Esophagus muscularis mucosa (tissue), 4 donors: ENCODE results near the gene CYP2S1. TPM values are rescaled to one million over a fixed set of nuclear protein-coding genes. Genes with fewer than 3 reads are reported as not detected.

Experiments
- DNase-seq: peaks from one replicate; pipeline ENCODE4 v3.0.0-alpha.2; 2017; ENCODE audit errors: extremely low spot score
- H3K27ac ChIP-seq, 4 donors: fragments of 200-600 bp; sonication (generic); replicated peaks in 1 of 4; 1 replicate in 3 of 4; 2 replicates in 1 of 4; pipeline ENCODE4 v1.5.1; 2016 to 2019; ENCODE audit warnings: mild to moderate bottlenecking in 1 of 4
- H3K27me3 ChIP-seq, 4 donors: fragments of 200-600 bp; sonication (generic); one replicate each; pipeline versions ENCODE4 v1.5.1 to v1.6.0; 2016 to 2019
- H3K36me3 ChIP-seq, 4 donors: fragments of 200-600 bp; sonication (generic); one replicate each; pipeline ENCODE4 v1.5.1; 2016 to 2019
- H3K4me1 ChIP-seq, 4 donors: fragments of 200-600 bp; sonication (generic); one replicate each; pipeline ENCODE4 v1.5.1; 2016 to 2019
- H3K4me3 ChIP-seq, 4 donors: fragments of 200-600 bp; sonication (generic); 1 replicate in 2 of 4; 2 replicates in 2 of 4; pipeline ENCODE4 v1.5.1; 2016 to 2019; ENCODE audit warnings: mild to moderate bottlenecking in 4 of 4, moderate library complexity in 1 of 4
- H3K9me3 ChIP-seq, 4 donors: fragments of 200-600 bp; sonication (generic); 1 replicate in 3 of 4; 2 replicates in 1 of 4; pipeline ENCODE4 v1.5.1; 2016 to 2019
- EP300 ChIP-seq: sonication (generic); formaldehyde crosslinking; IDR thresholded peaks from one replicate; pipeline ENCODE4 v1.6.1; 2017; ENCODE audit warnings: antibody characterized with exemption
- POLR2A ChIP-seq: fragments of 450-650 bp; IDR thresholded peaks from one replicate; pipeline ENCODE4 v1.6.1; 2017; ENCODE audit warnings: antibody characterized with exemption, moderate library complexity, mild to moderate bottlenecking, low read depth
- POLR2AphosphoS5 ChIP-seq, 2 donors: sonication (generic); formaldehyde crosslinking; IDR thresholded peaks; one replicate each; pipeline ENCODE4 v1.6.1; 2017; ENCODE audit warnings: antibody characterized with exemption in 2 of 2
- WGBS: methylation state at CpG from one replicate; pipeline ENCODE4 v1.1.5; 2018; 5-methylcytosine and 5-hydroxymethylcytosine counted together
- intact Hi-C: fragments of 100-400 bp; cut with DNase I; formaldehyde crosslinking; loops from one replicate; pipeline ENCODE4 v1.15.1; 2023
- total RNA-seq, 4 donors: library from RNA; depleted of rRNA; stranded (reverse); fragments of >200 nt; gene quantifications; one replicate each; pipeline versions ENCODE4 v1.1.0 to v1.2.1, GENCODE V29; 2016
- TF ChIP-seq, protein P1 (sequence below), 3 experiments: fragments of 200-600 bp in 2 of 3; fragments of 450-650 bp in 1 of 3; sonication (generic) in 2 of 3; IDR thresholded peaks; one replicate each; pipeline ENCODE4 v1.5.1; 2017 to 2019; ENCODE audit warnings: antibody characterized with exemption in 3 of 3, mild to moderate bottlenecking in 2 of 3, moderate library complexity in 1 of 3

Gene CYP2S1
- total RNA-seq, 4 donors from 2014 or later: 1.7 to 3.0 (median 2.3) TPM

- no peak overlapping the region for H3K4me3 ChIP-seq
- intact Hi-C loops: no loop called here
- no peak overlapping the region for H3K27ac ChIP-seq
- no peaks in the 10 kb centered on the region for H3K9me3 ChIP-seq
- 72% methylated on average over 8 of the region's 8 CpGs for WGBS
- no peaks in the 10 kb centered on the region for H3K36me3 ChIP-seq
- no peak for TF ChIP-seq POLR2A
- peaks cover 0 to 50% (median 11%) of the 10 kb centered on the region in 4 donors for H3K27me3 ChIP-seq
- H3K4me1 ChIP-seq: peaks cover 0 to 1% (median 0%) of the 10 kb centered on the region in 4 donors
- no peak for DNase-seq
Observed at GRCh38 chr19:41186971-41187883, 5.8 kb upstream of the CYP2S1 start.

DNA sequence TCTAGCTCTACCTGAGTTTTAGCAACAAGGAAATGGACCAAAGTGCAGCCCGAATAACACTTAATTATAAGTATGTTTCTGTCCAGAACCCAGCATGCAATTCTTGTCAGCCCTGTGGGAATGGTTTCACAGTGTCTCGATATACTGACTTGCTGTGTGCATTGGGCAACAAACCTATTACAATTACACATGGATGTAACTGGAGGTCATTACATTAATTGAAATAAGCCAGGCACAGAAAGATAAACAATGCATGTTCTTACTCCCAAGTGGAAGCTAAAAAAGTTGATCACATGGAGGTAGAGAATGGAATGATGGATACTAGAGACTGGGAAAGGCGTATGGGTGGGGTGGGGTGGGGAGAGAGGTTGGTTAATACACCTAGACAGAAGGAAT, 5.1 kb upstream of the CYP2S1 start:
- intact Hi-C loops: no loop called here
- no peaks in the 10 kb centered on the region for H3K36me3 ChIP-seq
- H3K4me1 ChIP-seq: peaks cover 4 to 8% (median 5%) of the 10 kb centered on the region in 4 donors
- TF ChIP-seq, protein P1, sequence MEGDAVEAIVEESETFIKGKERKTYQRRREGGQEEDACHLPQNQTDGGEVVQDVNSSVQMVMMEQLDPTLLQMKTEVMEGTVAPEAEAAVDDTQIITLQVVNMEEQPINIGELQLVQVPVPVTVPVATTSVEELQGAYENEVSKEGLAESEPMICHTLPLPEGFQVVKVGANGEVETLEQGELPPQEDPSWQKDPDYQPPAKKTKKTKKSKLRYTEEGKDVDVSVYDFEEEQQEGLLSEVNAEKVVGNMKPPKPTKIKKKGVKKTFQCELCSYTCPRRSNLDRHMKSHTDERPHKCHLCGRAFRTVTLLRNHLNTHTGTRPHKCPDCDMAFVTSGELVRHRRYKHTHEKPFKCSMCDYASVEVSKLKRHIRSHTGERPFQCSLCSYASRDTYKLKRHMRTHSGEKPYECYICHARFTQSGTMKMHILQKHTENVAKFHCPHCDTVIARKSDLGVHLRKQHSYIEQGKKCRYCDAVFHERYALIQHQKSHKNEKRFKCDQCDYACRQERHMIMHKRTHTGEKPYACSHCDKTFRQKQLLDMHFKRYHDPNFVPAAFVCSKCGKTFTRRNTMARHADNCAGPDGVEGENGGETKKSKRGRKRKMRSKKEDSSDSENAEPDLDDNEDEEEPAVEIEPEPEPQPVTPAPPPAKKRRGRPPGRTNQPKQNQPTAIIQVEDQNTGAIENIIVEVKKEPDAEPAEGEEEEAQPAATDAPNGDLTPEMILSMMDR (IDR thresholded peaks at IDR 0.05): no peak
- TF ChIP-seq EP300 (no peak), POLR2A (no peak), POLR2AphosphoS5 (IDR thresholded peaks at IDR 0.05) (no peak)
- H3K9me3 ChIP-seq: no peaks in the 10 kb centered on the region
- H3K4me3 ChIP-seq: no peak overlapping the region
- no peak overlapping the region for H3K27ac ChIP-seq
- 74% methylated on average over 3 of the region's 3 CpGs for WGBS
- peaks cover 0 to 56% (median 17%) of the 10 kb centered on the region in 4 donors for H3K27me3 ChIP-seq
- DNase-seq: no peak

- H3K4me3 ChIP-seq: no peak overlapping the region
- no peaks in the 10 kb centered on the region for H3K9me3 ChIP-seq
- DNase-seq: no peak
- WGBS: 63% methylated on average over 8 of the region's 8 CpGs
- TF ChIP-seq, protein P1 (IDR thresholded peaks at IDR 0.05): no peak
- TF ChIP-seq POLR2AphosphoS5 (IDR thresholded peaks at IDR 0.05) (no peak), EP300 (no peak), POLR2A (no peak)
- H3K27me3 ChIP-seq: peaks cover 0 to 73% (median 26%) of the 10 kb centered on the region in 4 donors
- H3K4me1 ChIP-seq: peaks cover 7 to 13% (median 11%) of the 10 kb centered on the region in 4 donors
- H3K36me3 ChIP-seq: no peaks in the 10 kb centered on the region
- no peak overlapping the region for H3K27ac ChIP-seq
- intact Hi-C loops: no loop called here
Observed at GRCh38 chr19:41189425-41190065, 3.5 kb upstream of the CYP2S1 start.

GRCh38 chr19:41193430-41194156, 574 bp downstream of the CYP2S1 start:
- H3K9me3 ChIP-seq: no peaks in the 10 kb centered on the region
- peak overlapping the region; percentile 32 to 44 (median 38) for H3K4me3 ChIP-seq
- H3K27ac ChIP-seq: no peak overlapping the region
- 26% methylated on average over 12 of the region's 13 CpGs for WGBS
- peaks cover 7 to 13% (median 11%) of the 10 kb centered on the region in 4 donors for H3K4me1 ChIP-seq
- H3K27me3 ChIP-seq: peaks cover 0 to 96% (median 26%) of the 10 kb centered on the region in 4 donors
- TF ChIP-seq EP300: no peak
- no peak for TF ChIP-seq POLR2A
- TF ChIP-seq, protein P1 (IDR thresholded peaks at IDR 0.05): no peak
- no peak for TF ChIP-seq POLR2AphosphoS5 (IDR thresholded peaks at IDR 0.05)
- no peak for DNase-seq
- no peaks in the 10 kb centered on the region for H3K36me3 ChIP-seq
- intact Hi-C loops: no loop called here

DNA sequence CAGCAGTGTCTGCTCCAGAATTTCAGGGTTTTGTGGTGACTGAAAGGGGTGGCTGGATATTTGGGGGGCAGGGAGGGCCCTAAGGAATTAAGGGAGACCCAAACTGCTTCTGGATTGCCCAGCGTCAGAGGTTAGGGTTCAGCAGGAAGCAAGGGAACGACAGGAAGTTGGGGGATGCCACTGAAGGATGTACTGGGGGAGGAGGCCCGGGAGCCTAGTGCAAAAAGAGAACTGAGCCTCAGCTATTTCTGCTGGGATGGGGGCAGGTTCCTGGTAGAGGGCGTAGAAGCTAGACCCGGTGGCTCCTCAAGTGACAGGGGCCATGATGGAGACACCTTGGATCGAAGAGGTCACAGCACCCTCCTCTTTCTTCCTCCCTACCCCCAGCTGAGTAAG, 1.1 kb downstream of the CYP2S1 start:
- Histone ChIP-seq H3K27me3 (peaks cover 0 to 96% (median 24%) of the 10 kb centered on the region in 4 donors), H3K27ac (no peak overlapping the region), H3K4me3 (no peak overlapping the region), H3K9me3 (no peaks in the 10 kb centered on the region), H3K4me1 (peaks cover 7 to 13% (median 11%) of the 10 kb centered on the region in 4 donors), H3K36me3 (no peaks in the 10 kb centered on the region)
- no peak for DNase-seq
- 57% methylated on average over 6 of the region's 6 CpGs for WGBS
- intact Hi-C loops: no loop called here
- no peak for TF ChIP-seq POLR2AphosphoS5 (IDR thresholded peaks at IDR 0.05)
- TF ChIP-seq EP300: no peak
- TF ChIP-seq, protein P1 (IDR thresholded peaks at IDR 0.05): no peak
- no peak for TF ChIP-seq POLR2A
